ENCODE data around the gene ONECUT3.

ONECUT3 gene

DNA sequence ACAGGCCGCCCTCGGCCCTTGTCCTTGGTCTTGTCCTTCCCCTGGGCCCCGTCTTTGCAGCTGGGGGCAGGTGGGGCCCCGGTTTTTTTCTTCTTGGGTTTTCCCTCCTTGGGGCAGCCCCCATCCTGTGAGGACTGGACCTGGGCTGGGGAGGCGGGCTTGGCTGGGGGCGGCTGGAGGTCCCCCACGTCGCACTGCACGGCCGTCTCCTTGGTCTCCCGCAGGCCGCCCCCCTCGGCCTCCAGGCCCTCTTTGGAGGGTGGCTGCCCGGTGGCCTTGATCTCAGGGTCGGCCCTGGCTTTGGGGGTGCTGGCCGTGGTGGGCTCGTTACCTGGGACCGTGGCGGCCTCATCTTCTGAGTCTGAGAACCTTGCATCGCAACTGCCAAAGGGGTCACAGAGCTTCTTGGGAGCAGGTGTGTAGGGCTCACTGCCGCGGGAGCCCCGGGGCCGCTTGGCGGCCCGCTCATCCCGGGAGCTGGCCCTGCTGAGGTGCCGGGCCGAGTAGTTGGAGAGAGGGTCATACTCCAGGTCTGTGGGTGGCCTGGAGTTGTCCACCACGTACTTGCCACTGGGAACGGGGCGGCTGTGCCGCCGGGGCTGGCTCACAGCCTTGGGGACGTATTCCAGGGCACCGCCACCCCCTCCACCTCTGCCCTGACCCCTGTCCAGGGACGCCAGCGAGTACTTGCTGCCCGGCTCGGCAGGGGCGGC, 74.4 kb downstream of the ONECUT3 start:
- FAIRE-seq (no peak), DNase-seq (ENCODE audit: insufficient read length, low spot score) (no peak)

- FAIRE-seq (no peak), DNase-seq (ENCODE audit: insufficient read length, low spot score) (no peak)
Observed at GRCh38 chr19:1828279-1829238, 75.3 kb downstream of the ONECUT3 start.

GRCh38 chr19:1829958-1830357, 76.7 kb downstream of the ONECUT3 start:
- FAIRE-seq, result no peak

GRCh38 chr19:1830568-1830967, 77.3 kb downstream of the ONECUT3 start:
- FAIRE-seq (no peak), DNase-seq (ENCODE audit: insufficient read length, low spot score) (no peak)

More at GRCh38 chr19:1829958-1830357, 76.7 kb downstream of the ONECUT3 start:
- DNase-seq (ENCODE audit: insufficient read length, low spot score), result no peak

All from GM19239 (cell line).